Airway epithelial cell (primary cell): ENCODE results near the gene SMIM12. TPM values are rescaled to one million over a fixed set of nuclear protein-coding genes. Genes with fewer than 3 reads are reported as not detected.

Experiments used
- total RNA-seq: library from RNA; depleted of rRNA; stranded (reverse); fragments of >200 nt; gene quantifications from 2 replicates; pipeline ENCODE4 v1.2.3, GENCODE V29; 2015

The SMIM12 gene
- 31.0 and 37.5 TPM in 2 replicates for total RNA-seq

GRCh38 chr1:34859446-34860200 is at the start of gene SMIM12:
Gene SMIM12, minus strand, starts transcription at chr1:34859749. Its CDS starts 3,772 bp downstream, at chr1:34855977.

Other genes starting within 250 kb of the SMIM12 start
- 105 and 109 TPM in 2 replicates for gene GJB5, start 104.7 kb downstream of the SMIM12 start, total RNA-seq
- gene GJB4, start 100.0 kb downstream of the SMIM12 start, total RNA-seq = 11.8 and 18.1 TPM in 2 replicates
- gene GJB3, start 78.5 kb downstream of the SMIM12 start, total RNA-seq = 115 and 159 TPM in 2 replicates
- gene GJA4, start 66.8 kb downstream of the SMIM12 start, total RNA-seq = not detected in 2 replicates
- not detected in 2 replicates for gene DLGAP3, start 69.9 kb upstream of the SMIM12 start, total RNA-seq
- gene TMEM35B, start 125.6 kb upstream of the SMIM12 start, total RNA-seq = 5.9 and 17.6 TPM in 2 replicates
- 5.8 and 9.1 TPM in 2 replicates for gene ZMYM6, start 172.2 kb upstream of the SMIM12 start, total RNA-seq
- gene ZMYM1, start 219.6 kb upstream of the SMIM12 start, total RNA-seq = 6.7 and 13.5 TPM in 2 replicates